Left renal cortex interstitium (tissue), 4 donors: ENCODE data around the gene CDH18. TPM values are rescaled to one million over a fixed set of nuclear protein-coding genes. Genes with fewer than 3 reads are reported as not detected.

ENCODE experiments used
- DNase-seq, 4 donors: peaks; one replicate each; pipeline ENCODE4 v3.0.0-alpha.2; 2013; ENCODE audit warnings: low read depth in 4 of 4, low spot score in 2 of 4, missing footprints in 1 of 4
- polyA plus RNA-seq, 4 donors: library from polyadenylated mRNA; unstranded; fragments of 120-200 nt; gene quantifications; one replicate each; pipeline ENCODE4 v1.2.1, GENCODE V29; 2013; ENCODE audit not compliant: insufficient read length in 4 of 4

CDH18 gene
- polyA plus RNA-seq, 4 donors: 0.84 to 1.2 (median 0.96) TPM

DNA sequence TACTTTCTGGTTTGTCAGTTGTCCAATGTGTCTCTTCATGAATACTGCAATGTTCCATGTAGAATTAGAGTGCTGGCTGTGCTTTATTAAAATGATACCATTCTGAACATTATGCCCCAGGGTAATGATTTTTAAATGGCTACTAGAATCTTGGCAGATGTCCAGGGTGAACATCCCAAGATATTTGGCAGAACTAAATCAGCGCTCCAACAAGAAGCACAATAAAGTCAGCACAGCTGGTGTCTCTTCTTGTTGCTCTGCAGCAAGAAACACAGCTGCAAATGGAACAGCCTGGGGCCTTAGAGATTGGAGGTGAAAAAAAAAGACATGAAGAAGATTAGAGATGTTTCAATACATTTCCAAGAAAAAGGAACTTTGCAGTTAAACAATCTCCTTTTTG lies 248.3 kb downstream of the CDH18 start:
- no peak for DNase-seq

DNA sequence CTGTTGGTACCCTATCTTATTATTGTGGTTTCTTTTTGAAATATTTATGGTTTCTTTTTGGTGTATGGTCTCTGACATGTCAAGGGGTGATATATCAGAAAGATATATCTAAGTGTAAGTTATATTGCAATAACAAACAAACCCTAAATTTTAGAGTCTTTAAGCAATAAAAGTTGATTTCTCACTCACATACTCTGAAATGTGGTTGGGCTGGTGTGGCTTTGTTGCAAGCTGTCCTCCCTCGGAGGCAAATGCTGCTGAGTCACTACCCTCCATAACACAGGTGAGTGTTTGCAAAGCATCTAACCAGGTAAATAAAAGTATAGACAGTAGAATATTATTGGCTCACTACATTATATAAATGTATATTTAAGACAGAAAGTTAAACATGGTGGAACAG lies 253.2 kb downstream of the CDH18 start:
- DNase-seq: peak in 1 of 4 donors; percentile 5

DNA sequence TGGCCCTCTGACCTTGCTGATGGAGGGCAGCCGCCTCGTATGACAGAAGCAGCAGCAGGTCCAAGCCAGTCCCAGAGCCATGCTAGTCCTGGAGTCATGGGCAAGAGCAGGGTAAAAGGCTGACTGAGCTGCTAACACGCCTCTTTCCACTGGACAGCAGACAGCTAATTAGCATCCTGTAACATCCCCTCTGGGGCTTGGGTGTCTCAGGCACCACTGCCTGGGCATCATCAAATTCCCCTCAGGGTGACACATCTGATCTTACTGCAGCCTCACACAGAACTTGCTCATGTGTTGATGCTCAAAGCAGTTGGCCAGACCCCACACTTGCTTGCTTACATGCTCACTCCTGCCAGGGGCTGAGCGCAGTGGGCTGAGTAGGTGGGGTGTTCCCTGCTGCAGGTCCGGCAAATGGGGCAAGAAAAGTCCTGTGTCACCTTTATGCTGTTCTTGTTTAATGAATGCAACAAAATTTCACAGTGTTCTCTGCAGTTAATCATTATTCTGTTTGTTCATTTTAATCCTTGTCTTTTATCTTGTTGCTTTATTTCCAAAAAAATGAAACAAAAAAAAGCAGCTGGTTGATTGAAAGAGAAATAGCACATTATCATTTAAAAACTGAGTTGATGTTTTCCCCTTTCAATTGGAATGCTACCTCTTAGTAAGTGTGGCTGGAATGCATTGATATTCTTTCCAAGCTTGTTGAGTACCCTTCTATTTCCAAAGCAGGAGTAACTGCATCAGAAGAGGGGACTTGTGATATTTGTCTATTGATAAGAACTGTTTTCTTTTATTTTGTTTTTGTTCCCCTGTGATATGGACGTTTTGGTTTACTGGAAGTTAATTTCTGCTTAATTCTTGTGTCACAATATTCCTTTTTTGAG lies 254.1 kb downstream of the CDH18 start:
- no peak for DNase-seq

DNA sequence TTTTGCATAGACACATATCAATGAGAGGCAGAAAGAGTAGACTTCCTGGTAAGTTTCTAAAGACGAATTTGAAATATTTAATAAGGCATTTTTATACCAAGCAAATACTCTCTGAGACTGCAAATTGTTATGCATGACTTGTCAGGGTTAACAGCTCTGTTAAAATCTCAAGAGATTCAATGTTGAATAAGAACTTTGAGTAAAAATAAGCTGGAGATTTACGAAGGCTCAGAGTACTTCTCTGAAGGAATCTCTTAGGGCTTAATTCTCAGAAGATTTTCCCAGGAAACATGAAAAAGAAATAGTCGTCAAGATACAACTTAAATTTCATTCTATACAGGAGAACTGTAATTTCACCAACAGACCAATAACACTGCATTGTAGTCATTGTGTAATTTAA lies 259.4 kb downstream of the CDH18 start:
- DNase-seq: no peak

DNA sequence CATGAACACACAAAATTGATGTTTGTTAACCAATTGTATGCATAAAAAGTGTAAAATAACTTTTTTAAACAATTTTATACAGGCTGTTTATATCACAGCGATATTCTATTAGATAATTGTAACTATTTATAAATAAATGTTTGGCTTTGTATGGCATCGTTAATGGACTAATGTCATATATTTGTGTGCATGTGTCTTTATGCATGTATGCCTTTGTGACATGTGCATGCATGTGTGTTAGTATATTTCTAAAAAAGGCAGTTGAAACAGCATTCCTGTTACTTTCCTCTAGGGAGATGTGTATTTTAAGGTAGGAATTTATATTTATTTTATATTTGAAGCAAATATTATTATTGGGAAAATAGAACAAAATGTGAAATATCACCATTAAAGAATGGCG lies 268.9 kb downstream of the CDH18 start:
- no peak for DNase-seq

DNA sequence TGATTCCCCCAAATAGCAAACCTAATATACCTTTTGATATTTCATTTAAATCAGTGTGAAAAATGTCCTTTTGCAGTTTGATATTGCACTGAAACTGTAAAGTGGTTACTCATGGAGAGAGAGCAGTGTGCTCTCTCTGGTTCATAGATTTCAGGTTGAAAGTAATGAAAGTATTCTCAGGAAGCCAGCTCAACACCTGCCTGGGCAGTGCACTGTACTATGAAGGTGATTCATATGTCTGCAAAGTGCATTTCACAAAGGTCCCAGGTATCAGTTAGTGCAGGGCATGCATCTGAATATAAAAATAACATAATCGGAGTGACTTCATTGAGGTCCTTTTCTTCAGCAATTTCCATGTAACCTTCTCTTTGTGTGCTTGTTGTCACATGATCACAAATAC lies 274.3 kb downstream of the CDH18 start:
- no peak for DNase-seq

DNA sequence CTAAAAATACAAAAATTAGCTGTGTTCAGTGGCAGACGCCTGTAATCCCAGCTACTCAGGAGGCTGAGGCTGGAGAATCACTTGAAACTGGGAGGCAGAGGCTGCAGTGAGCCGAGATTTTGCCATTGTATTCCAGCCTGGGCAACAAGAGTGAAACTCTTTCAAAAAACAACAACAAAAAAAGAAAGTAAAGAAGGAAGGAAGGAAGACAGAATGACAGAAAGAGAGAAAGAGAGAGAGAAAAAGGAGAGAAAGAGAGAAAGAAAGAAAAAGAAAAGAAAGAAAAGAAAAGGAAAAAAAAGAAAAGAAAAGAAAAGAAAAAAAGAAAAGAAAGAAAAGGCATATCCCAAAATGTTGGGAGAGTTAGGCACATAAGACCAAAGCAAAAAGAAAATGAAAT lies 278.6 kb downstream of the CDH18 start:
- no peak for DNase-seq

DNA sequence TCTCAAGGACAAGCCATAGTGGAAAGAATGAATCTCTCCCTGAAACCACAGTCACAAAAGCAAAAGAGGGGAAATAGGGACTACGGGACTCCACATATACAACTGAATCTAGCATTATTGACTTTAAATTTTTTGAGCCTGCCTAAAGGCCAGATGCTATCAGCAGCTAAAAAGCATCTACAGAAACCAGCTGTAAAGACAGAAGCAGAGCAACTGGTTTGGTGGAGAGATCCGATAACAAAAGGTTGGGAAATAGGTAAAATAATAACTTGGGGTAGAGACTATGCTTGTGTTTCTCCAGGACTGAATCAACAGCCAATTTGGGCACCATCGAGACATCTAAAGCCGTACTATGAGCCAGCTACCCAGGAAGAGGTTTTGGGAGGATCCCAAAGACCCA lies 281.2 kb downstream of the CDH18 start:
- no peak for DNase-seq

DNA sequence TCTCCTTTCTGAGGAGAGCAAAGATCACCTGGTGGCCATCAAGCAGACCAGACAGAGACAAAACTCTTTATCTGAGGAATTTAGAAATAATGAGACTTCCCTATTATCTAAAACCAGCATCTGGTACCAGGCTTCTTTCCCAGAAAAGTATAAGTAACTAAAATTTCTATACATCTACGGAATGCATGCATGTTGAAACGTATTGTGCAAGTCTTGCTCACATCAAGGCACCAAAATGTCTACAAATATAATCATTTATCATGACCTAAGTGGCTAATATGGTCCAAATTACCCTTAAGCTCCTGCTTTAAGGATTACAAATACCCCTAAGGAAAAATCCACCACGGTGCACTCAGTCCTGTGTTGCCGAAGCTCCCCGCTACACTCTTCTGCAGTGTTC lies 286.3 kb downstream of the CDH18 start:
- no peak for DNase-seq

DNA sequence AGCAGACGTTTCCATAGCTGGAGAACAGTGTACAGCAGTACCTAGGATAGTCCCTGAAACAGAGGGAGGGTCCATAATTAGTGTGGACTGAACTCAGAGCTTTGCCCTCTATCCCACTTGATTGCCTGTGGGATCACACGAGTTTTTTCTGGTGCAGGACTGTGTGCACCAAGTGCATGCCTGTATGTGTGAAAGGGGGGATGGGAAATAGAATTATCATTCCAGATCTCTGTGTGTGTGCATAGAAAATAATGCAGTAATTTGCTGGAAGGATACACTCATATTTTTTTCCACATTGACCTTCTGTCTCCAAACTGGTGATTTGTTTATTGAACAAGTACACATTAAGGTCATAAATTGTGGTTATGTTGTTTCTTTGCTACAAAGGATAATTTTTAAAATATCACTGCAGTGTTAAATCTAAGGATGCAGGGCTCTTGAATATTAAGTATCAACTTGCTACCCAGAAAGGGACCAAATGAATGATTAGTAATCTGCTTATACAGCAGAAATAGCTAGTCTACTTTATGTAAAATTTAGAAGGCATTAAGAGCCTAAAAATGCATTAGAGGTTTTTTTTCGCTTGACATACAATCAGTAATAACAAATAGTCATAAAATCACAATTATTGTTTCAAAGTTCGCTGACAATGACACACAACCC lies 292.9 kb downstream of the CDH18 start:
- DNase-seq: no peak

DNA sequence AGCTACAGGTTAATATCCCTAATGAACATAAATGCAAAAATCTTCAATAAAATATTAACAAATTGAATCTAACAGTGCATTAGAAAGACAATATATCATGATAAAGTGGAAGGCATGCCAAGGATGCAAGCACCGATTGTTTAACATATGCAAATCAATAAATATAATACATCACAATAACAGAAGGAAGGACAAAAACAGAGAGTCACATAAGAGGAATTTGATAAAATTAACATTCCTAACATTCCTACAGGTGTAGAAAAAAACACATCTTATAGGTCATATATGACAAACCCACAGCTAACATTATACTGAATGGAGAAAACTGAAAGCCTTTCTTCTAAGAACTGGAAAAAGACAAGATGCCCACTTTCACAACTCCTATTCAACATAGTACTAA lies 297.0 kb downstream of the CDH18 start:
- no peak for DNase-seq

DNA sequence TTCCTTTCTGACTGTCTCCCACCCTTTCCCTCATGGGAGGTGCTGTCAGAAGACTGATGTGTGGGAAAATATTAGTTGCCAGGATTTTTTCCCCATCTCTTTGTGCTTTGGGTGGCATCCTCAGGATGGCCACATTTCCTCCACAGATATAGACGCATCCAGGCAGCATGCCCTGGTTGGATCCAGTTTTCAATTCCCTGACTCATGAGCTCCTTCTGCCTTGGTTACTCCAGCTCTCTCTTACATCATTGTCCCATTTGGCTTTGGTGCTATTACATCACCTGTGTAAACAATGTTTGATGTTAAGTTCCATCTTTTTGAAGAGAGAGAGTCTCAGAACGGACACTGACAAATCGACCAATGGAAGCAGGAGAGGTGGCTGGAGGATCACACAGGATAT lies 302.5 kb downstream of the CDH18 start:
- no peak for DNase-seq

DNA sequence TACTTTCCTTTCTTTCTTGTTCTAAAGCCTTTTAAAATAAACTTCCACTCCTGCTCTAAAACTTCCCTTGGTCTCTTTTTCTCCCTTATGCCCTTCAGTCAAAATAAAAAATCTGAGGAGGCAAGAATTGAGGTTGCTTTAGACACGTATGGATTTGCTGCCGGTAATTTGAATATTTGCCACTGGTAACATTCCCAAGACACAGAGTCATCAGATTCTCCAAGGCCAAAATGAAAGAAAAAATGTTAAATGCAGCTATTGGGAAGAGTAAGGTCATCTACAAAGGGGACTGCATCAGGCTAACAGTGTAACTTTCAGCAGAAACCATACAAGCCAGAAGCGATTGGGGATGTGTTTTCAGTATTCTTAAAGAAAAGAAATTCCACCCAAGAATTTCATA lies 311.1 kb downstream of the CDH18 start:
- no peak for DNase-seq

DNA sequence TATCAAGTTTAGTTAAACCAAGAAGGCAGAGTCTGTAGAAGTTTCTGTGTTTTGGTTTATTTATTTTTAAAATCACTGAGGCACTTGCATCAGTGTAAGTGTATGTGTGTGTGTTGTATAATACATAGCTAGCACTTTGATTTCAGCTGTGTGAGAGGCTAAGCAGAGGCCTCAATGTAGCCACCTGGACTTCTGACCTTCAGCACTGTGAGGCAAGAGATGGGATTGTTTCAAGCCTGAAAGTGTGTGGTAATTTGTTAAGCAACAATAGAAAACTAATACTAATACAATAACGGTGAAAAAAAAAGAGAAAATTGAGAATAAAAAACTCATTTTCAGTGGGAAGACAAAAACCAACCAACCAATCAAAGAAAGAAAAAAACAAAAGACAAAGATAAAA lies 327.3 kb downstream of the CDH18 start:
- no peak for DNase-seq

DNA sequence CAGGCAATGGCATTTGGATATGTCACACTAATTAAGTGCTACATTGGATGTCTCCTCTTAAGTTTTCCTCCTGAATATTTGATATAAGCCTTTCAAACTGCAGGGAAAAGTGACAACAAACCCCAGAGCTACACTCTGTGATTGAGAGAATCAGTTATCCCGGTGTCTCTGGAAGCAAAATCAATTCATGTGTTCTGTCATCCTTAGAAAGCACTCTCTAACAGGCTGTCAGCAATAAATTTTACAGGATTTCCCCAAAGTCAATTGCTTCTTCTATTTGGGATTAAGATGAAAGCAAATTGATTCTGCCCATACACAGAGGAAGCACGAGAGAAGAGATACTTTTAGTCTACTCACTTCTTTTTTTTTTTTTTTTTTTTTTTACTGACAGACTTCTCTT lies 332.4 kb downstream of the CDH18 start:
- DNase-seq: no peak

DNA sequence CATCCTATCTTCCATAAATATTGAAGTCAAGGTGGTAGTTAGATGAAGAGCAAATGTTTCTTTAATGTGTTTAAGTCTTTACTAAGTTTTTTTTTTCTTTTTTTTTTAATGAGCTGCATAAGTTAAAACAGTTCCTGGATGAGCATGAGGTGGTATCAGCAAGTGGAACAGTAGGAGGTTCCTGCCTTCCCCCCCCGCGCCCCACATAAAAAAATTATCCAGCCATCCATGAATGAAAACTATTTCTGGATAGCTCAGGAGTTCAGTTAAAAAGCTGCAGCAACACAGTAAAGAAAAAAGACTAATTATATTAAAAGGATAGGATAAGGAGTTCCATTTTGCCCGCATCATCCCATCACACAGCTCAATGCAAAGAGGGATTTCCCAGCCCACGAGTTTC lies 349.5 kb downstream of the CDH18 start:
- DNase-seq: no peak

DNA sequence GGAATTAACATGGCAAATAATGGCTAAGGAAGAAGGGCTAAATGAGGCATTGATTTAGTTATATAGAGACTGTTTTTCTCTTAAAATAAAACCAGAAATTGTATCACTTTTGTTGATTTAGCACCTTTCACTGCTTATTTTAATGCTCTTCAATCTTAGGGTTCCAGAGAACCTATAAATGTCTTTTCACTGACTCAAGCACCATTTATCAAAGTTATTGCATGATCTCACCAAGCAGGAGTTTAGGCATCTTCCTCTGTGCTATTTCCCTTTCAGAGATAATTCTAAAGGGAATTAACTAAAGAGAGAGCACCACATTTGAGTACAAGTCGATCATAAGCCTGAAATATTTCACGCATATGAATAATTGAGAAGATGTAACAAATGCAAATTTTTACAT lies 357.1 kb downstream of the CDH18 start:
- DNase-seq: no peak

DNA sequence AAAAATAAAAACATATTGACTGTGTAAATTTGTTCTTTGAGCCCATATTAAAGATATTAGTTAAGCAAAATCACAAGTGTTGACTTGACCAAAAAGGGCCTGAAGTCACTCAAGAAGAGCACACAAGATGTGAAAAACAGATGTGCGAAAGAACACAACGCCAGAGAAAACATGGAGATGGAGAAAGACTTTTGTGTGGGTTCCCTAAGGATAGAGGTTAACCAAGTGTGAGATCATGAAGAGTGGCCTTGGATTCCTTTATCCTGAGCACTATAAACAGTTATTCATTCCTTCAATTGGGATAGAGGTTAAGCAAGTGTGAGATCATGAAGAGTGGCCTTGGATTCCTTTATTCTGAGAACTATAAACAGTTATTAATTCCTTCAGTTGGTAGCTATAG lies 361.8 kb downstream of the CDH18 start:
- no peak for DNase-seq

DNA sequence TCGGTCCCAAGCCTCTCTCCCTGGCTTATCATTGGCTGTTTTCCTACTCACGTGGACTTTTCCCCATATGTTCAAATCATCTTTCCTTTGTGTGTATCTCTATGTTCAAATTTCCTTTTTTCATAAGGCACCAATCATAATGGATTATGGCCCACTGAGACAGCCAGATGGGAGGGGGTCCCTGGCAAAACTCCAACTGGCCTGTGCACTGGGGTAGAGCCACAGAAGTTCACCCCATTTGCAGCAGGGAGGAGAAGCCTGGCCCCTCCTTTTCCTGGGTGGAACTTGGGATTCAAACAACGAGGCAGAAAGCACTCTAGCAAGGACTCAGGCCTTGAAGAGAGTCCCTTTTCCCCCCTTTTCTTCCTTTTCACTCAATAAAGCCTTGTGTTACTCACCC lies 362.4 kb downstream of the CDH18 start:
- no peak for DNase-seq

DNA sequence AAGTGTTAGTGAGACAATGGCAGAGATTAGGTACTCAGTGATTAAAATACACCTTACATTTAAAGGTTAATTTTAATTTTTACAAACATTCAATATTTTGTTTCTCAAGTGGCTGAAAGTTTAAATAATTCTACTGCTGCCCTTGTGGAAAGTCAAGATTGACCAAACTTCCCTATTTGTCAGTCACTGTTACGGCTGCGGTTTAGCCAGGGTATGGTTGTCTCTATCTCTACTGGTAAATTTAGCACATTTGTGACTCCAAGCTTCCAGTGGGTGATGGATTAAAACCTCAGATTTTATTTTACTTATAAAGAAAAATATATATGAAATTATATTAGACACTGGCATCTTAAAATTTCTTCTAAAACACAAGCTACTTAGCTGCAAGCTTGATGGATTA lies 368.4 kb downstream of the CDH18 start:
- no peak for DNase-seq

DNA sequence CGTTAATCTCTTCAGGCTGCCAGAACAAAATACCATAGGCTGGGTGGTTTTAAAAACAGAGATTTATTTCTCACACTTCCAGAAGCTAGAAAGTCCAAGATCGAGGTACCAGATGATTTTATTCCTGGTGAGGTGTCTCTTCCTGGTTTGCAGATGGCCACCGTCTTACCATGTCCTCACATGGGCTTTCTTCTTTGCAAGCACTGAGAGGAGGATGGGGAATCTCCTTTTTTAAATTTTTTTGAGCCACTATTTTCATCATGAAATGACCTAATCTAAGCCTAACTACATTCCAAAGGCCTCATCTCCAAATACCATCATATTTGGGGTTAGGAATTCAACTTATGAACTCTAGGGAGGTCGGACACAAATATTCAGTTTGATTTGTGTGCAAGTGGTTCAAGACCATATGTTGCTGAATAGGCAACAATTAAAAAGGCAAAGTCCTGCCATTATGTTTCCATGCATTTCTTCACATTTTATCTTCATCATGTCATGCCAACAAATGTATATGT lies 371.2 kb downstream of the CDH18 start:
- no peak for DNase-seq

DNA sequence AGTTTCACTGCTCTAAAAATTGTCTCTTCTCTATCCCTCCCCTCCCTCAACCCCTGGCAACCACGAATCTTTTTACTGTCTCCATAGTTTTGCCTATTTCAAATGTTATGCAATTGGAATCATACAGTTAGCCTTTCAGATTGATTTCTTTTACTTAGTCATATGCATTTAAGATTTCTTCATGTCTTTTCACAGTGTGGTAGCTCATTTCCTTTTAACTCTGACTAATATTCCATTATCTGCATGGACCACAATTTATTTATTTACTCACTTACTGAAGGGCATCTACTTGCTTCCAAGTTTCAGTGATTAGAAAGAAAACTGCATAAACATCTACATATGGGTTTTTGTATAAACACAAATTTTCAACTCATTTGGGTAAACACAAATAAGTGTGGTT lies 372.3 kb downstream of the CDH18 start:
- DNase-seq: no peak
